NT2/D1 (cell line): ENCODE measurements around the gene SCARB1.

Source experiments
- DNase-seq: peaks from one replicate; pipeline ENCODE4 v3.0.0-alpha.2; 2011; ENCODE audit warnings: low read depth, low spot score
- H3K27me3 ChIP-seq: 2 replicates; pipeline ENCODE4 v1.6.0; 2011; ENCODE audit warnings: mild to moderate bottlenecking; ENCODE audit not compliant: insufficient read length, insufficient read depth
- H3K36me3 ChIP-seq: 2 replicates; pipeline ENCODE4 v1.6.1; 2011; ENCODE audit warnings: mild to moderate bottlenecking, low read length, mixed read lengths; ENCODE audit not compliant: insufficient read depth, insufficient read length
- H3K4me1 ChIP-seq: 2 replicates; pipeline ENCODE4 v1.5.1; 2011; ENCODE audit not compliant: insufficient read depth, insufficient read length
- H3K4me3 ChIP-seq: 2 replicates; pipeline ENCODE4 v1.5.1; 2011; ENCODE audit warnings: low read depth; ENCODE audit not compliant: insufficient read length
- H3K9ac ChIP-seq: 2 replicates; pipeline ENCODE4 v1.6.0; 2011; ENCODE audit warnings: low read depth; ENCODE audit not compliant: insufficient read length
- H3K9me3 ChIP-seq: 2 replicates; pipeline ENCODE4 v1.5.1; 2011; ENCODE audit warnings: mild to moderate bottlenecking, low read length; ENCODE audit not compliant: insufficient read depth
- SUZ12 ChIP-seq: IDR thresholded peaks from 2 replicates; pipeline ENCODE4 v1.6.1; 2011; ENCODE audit not compliant: insufficient read length, insufficient read depth; ENCODE audit errors: extremely low read depth
- YY1 ChIP-seq: IDR thresholded peaks from 2 replicates; pipeline ENCODE4 v1.6.1; 2011; ENCODE audit not compliant: insufficient read length, insufficient read depth
- ZNF274 ChIP-seq: IDR thresholded peaks from 2 replicates; pipeline ENCODE4 v1.6.1; 2011; ENCODE audit warnings: mild to moderate bottlenecking, low read depth, low read length

The SCARB1 gene

DNA sequence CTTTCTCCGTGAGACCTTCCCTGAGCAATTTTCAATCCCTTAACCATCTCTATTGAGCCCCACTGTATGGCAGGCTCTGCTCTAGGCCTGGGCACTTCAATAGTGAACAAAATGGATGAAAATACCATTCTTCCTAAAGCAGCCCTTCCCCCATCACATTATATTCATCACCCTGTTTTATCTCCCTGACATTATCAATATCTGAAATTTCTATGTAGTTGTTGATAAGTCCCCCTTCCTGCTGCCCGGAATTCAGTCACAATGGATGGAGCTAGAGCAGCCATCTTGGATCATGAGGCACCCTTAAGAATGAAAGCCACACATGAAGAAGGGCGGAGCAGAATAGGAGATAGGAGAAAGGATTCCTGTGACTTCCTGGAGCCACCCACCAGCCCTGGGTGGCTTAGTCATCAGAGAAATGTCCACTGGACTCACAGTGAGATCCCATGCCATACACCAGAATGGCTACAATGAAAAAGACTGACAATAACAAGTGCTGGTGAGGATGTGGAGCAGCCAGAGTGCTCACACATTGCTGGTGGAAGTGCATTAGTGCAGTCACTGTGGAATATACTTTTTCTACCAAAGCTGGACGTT, 33.9 kb downstream of the SCARB1 start:
- Histone ChIP-seq H3K4me3 (no peak overlapping the region), H3K9me3 (peaks cover 10% of the 10 kb centered on the region), H3K36me3 (no peaks in the 10 kb centered on the region), H3K4me1 (peaks cover 30% of the 10 kb centered on the region), H3K27me3 (no peaks in the 10 kb centered on the region), H3K9ac (no peak overlapping the region)
- no peak for DNase-seq
- no peak for TF ChIP-seq YY1
- no peak for TF ChIP-seq SUZ12
- no peak for TF ChIP-seq ZNF274

DNA sequence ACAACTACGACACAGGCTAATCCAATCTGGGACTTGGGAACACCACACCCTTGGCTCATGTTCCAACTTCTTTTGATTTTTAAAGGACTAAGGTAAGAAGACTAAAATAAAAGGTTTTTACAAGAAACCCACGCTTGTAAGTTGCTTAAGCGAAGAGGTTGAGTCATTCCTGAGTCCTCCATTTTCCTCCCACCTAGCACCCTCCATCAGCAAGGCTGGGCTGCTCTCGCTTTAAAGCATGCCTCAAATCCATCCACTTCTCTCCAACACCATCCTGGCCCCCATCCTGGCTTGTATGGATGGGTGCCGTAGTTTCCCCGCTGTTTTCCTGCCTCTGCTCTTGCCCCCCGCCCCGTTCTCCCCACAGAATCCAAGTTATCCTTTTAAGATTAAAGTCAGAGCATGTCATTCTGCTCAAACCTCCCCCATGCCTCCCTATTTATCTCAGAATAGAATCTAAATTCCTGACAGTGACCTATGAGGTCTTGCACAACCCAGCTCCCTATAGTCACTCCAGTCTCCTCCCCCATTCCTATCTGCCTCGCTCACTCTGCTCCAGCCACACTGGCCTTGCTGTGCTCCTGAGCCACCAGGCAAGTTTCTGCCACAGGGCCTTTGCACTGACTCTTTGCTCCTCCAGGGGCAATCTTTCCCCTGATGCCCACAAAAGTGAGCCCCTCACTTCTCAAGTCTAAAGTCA, 34.5 kb downstream of the SCARB1 start:
- Histone ChIP-seq H3K9ac (peak overlapping the region; percentile 16), H3K4me1 (peaks cover 28% of the 10 kb centered on the region), H3K4me3 (no peak overlapping the region), H3K36me3 (no peaks in the 10 kb centered on the region), H3K27me3 (no peaks in the 10 kb centered on the region), H3K9me3 (peaks cover 10% of the 10 kb centered on the region)
- TF ChIP-seq SUZ12 (no peak), ZNF274 (no peak), YY1 (no peak)
- DNase-seq = no peak

DNA sequence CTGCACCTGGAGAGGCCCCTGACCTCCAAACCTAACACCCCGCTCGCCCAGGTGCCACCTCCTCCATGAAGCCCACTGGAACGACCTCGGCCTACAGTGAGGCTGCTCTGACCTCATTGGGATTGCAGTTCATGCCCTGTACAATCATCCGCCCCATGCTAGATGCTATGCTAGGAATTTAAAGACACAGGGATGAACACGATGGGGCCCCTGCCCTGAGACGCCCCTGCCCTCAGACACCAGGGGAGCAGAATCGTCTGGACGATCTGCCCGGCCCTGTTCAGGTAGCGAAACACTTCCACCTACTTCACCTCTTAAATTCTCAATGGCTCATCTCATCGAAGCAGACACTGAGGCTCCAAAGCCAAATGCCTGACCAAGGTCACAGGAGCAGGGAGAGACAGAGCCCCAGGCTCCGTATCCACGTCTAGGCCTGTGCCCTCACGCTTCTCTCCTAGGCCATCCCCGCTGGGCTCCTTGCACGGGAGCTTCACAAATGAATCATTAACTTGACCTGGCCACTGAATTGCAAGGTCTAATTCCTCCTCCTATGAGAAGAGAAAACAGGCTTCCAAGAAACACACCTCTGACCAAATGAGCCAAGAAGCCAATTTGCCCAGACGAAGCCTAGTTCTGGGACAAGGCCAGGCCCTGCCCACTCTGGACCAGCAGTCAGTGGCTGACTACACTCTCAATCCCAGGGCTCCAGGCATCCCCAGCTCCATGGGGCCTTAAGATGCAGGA, 35.2 kb downstream of the SCARB1 start:
- Histone ChIP-seq H3K4me1 (peaks cover 27% of the 10 kb centered on the region), H3K36me3 (no peaks in the 10 kb centered on the region), H3K4me3 (no peak overlapping the region), H3K9me3 (peaks cover 10% of the 10 kb centered on the region), H3K9ac (peak overlapping the region; percentile 11), H3K27me3 (no peaks in the 10 kb centered on the region)
- no peak for DNase-seq
- no peak for TF ChIP-seq ZNF274
- TF ChIP-seq YY1 = no peak
- TF ChIP-seq SUZ12 = no peak

DNA sequence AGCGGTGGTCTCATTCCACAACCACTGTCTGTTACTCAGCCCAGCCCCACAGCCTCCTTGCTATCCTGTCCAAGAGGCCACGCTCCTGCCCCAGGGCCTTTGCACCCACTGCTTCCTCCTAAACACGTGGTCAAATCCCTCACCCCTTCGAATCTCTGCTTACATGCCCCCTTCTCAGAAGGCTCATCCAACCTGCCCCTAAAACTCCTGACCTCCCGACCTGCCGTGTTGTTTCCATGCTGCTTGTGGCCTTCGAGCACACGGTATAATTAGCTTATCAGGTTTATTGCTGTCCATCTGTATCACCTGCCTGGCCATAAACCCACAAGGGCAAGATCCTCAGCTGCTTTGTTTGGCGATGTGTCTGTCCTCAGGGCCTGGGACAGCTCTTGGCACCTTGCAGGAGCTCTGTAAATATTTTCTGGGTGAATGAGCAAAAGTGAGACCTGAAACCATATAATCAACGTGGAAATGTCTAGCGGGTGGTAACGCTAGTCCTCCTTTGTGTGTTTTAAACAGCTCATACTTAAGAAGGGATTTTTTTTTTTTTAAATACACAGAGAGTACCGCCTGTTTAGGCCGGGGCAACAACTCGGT, 36.0 kb downstream of the SCARB1 start:
- Histone ChIP-seq H3K36me3 (no peaks in the 10 kb centered on the region), H3K9me3 (peaks cover 10% of the 10 kb centered on the region), H3K4me1 (peaks cover 27% of the 10 kb centered on the region), H3K9ac (no peak overlapping the region), H3K27me3 (no peaks in the 10 kb centered on the region), H3K4me3 (no peak overlapping the region)
- TF ChIP-seq YY1 = no peak
- TF ChIP-seq ZNF274 = no peak
- TF ChIP-seq SUZ12 = no peak
- DNase-seq = no peak

DNA sequence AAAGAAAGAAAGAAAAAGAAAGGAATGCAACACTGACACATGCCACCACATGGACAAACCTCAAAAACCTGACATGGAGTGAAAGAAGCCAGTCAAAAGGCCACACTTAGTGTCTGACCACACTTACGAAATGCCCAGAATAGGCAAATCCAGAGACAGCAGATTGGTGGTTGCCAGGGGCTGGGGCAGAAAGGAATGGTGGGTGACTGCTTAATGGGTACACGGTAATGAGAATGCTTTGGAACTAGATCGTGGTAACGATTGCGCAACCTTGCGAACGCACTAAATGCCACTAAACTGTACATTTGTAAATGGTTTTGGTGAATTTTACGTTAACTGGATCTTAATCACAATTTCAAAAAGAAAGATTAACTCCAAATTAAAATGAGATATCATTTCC, 39.5 kb downstream of the SCARB1 start:
- Histone ChIP-seq H3K4me3 (no peak overlapping the region), H3K9me3 (no peaks in the 10 kb centered on the region), H3K27me3 (no peaks in the 10 kb centered on the region), H3K4me1 (peaks cover 22% of the 10 kb centered on the region), H3K36me3 (no peaks in the 10 kb centered on the region), H3K9ac (no peak overlapping the region)
- no peak for TF ChIP-seq ZNF274
- TF ChIP-seq SUZ12 = no peak
- TF ChIP-seq YY1 = no peak
- no peak for DNase-seq

DNA sequence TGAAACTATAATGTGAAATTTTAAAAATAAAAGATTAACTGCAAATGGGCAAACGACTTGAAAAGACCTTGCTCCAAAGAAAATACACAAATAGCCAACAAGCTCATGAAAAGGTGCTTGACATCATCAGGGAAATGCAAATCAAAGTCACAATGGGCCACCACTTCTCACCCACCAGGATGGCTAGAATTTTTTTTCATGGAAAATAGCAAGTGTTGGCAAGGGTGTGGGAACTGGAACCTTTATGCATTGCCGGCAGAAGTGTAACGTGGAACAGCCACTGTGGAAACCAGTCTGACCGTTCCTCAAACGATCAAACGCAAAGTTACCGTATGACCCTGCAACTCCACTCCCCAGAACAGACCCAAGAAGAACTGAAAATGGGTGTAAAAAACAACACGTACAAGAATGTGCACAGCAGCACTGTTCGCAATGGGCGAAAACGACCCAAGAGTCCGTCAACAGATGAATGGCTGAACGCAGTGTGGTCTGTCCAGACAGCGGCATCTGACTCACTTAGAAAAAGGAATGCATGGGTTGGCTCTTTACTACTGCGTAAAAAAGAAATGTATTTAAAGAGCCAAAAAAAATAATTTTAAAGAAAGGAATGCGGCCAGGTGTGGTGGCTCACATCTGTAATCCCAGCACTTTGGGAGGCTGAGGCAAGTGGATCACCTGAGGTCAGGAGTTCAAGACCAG, 40.2 kb downstream of the SCARB1 start:
- no peaks in the 10 kb centered on the region for H3K9me3 ChIP-seq
- no peak overlapping the region for H3K9ac ChIP-seq
- no peaks in the 10 kb centered on the region for H3K36me3 ChIP-seq
- no peaks in the 10 kb centered on the region for H3K27me3 ChIP-seq
- DNase-seq = no peak
- H3K4me3 ChIP-seq = no peak overlapping the region
- H3K4me1 ChIP-seq = peaks cover 16% of the 10 kb centered on the region
- no peak for TF ChIP-seq YY1
- no peak for TF ChIP-seq ZNF274
- no peak for TF ChIP-seq SUZ12
